K562 (cell line): ENCODE results near the gene DPF1. TPM values are rescaled to one million over a fixed set of nuclear protein-coding genes. Genes with fewer than 3 reads are reported as not detected.

Source experiments
- ATAC-seq: fragments of 200-7000 bp; cut with Tn5 transposase; 3 replicates; pipeline ENCODE4 v1.9.1; 2020; ENCODE audit warnings: moderate library complexity
- BruUV-seq: library from RNA; stranded (reverse); fragments of 400-500 nt; replicated peaks from 2 replicates; lab custom pipeline; 2021; lab: Mats Ljungman, UMichigan
- CTCF ChIA-PET: fragments of 300-600 bp; formaldehyde crosslinking; extraction: SDS; loops from one replicate; lab custom pipeline; 2021; ENCODE audit warnings: low intra/inter-chr PET ratio; lab: Yijun Ruan, JAX
- POLR2A ChIA-PET: fragments of 300-600, 350-650 bp; sonication (Branson Sonifier 250); formaldehyde crosslinking; extraction: SDS; loops from one replicate; lab custom pipeline; 2021; ENCODE audit warnings: antibody characterized with exemption, inconsistent platforms; lab: Yijun Ruan, JAX
- DNase-seq, 4 experiments: peaks; one replicate each; pipeline versions ENCODE4 v3.0.0 to v3.0.0-alpha.2; 2011 to 2018; ENCODE audit warnings: low spot score in 3 of 4, mixed read lengths in 3 of 4; ENCODE audit errors: extremely low read depth in 1 of 4
- FAIRE-seq: peaks from 2 replicates; lab custom pipeline; 2011; peaks lifted over from hg19 to GRCh38; lab: Jason Lieb, UNC
- H2AFZ ChIP-seq: 2 replicates; pipeline ENCODE4 v1.6.0; 2011; ENCODE audit warnings: low read depth, low read length, control low read depth, inconsistent platforms
- H3K27ac ChIP-seq: fragments of 200-600 bp; 3 replicates; pipeline ENCODE4 v1.8.0; 2011; ENCODE audit warnings: low read depth, mild to moderate bottlenecking, control low read depth, inconsistent platforms, low read length, moderate library complexity, mixed read lengths; ENCODE audit errors: extremely low read depth
- H3K27me3 ChIP-seq, 2 experiments: fragments of 300-600 bp in 1 of 2; 2 replicates in 1 of 2; 3 replicates in 1 of 2; pipeline versions ENCODE4 v1.6.0 to v1.8.0; 2011; ENCODE audit warnings: inconsistent platforms in 2 of 2, low read length in 2 of 2, mild to moderate bottlenecking in 1 of 2, mixed read lengths in 1 of 2, moderate library complexity in 1 of 2; ENCODE audit not compliant: control insufficient read depth in 2 of 2, insufficient read depth in 2 of 2
- H3K36me3 ChIP-seq: fragments of 300-600 bp; 3 replicates; pipeline ENCODE4 v1.8.0; 2011; ENCODE audit warnings: mild to moderate bottlenecking, low read length, inconsistent platforms; ENCODE audit not compliant: control insufficient read depth, insufficient read depth
- H3K4me1 ChIP-seq, 2 experiments: fragments of 200-600 bp in 1 of 2; replicated peaks in 1 of 2; 2 replicates in 1 of 2; 3 replicates in 1 of 2; pipeline versions ENCODE4 v1.5.1 to v1.8.0; 2011; ENCODE audit warnings: inconsistent platforms in 2 of 2, low read length in 2 of 2, mild to moderate bottlenecking in 1 of 2, mixed read lengths in 1 of 2, moderate library complexity in 1 of 2; ENCODE audit not compliant: control insufficient read depth in 2 of 2, insufficient read depth in 2 of 2
- H3K4me2 ChIP-seq: 2 replicates; pipeline ENCODE4 v1.6.1; 2011; ENCODE audit warnings: low read length, control low read depth, inconsistent platforms, mixed read lengths; ENCODE audit not compliant: insufficient read depth
- H3K4me3 ChIP-seq: fragments of 200-600 bp; sonication (generic), shearing (Covaris generic); 2 replicates; pipeline ENCODE4 v1.5.1; 2016; ENCODE audit warnings: control low read depth, inconsistent platforms
- H3K79me2 ChIP-seq: fragments of 200-600 bp; 3 replicates; pipeline ENCODE4 v1.8.0; 2011; ENCODE audit warnings: low read length, inconsistent platforms; ENCODE audit not compliant: control insufficient read depth, insufficient read depth
- H3K9ac ChIP-seq, 2 experiments: 2 replicates each; pipeline versions ENCODE4 v1.6.0 to v1.6.1; 2011; ENCODE audit warnings: low read depth in 2 of 2, low read length in 2 of 2, control low read depth in 1 of 2, inconsistent platforms in 1 of 2, mild to moderate bottlenecking in 1 of 2, mixed read lengths in 1 of 2; ENCODE audit not compliant: insufficient read depth in 1 of 2
- H3K9me1 ChIP-seq: one replicate; pipeline ENCODE4 v1.6.0; 2011; ENCODE audit warnings: inconsistent platforms, mild to moderate bottlenecking, low read length, moderate library complexity; ENCODE audit not compliant: control insufficient read depth, insufficient read depth
- H3K9me3 ChIP-seq: replicated peaks from 2 replicates; pipeline ENCODE4 v1.5.1; 2011; ENCODE audit warnings: low read depth, low read length, inconsistent platforms; ENCODE audit not compliant: control insufficient read depth, insufficient read depth
- H4K20me1 ChIP-seq: replicated peaks from 2 replicates; pipeline ENCODE4 v1.6.1; 2011; ENCODE audit warnings: low read length, inconsistent platforms, mixed read lengths; ENCODE audit not compliant: control insufficient read depth, insufficient read depth
- HDAC3 ChIP-seq: fragments of 450-650 bp; IDR thresholded peaks from 2 replicates; pipeline ENCODE4 v1.6.1; 2018; ENCODE audit warnings: borderline replicate concordance, mild to moderate bottlenecking, moderate library complexity; ENCODE audit not compliant: partially characterized antibody
- HEY1 ChIP-seq: fragments of 250-450 bp; sonication (Bioruptor Pico); IDR thresholded peaks from 2 replicates; pipeline ENCODE4 v1.5.0; 2020; ENCODE audit warnings: mild to moderate bottlenecking, moderate library complexity, borderline replicate concordance
- TRIM24 ChIP-seq, 2 experiments: fragments of 450-650 bp; IDR thresholded peaks; 2 replicates each; pipeline ENCODE4 v1.6.1; 2016
- ZBTB17 ChIP-seq: fragments of 450-650 bp; formaldehyde crosslinking; IDR thresholded peaks from 2 replicates; pipeline ENCODE4 v1.4.0; 2020; ENCODE audit warnings: mild to moderate bottlenecking
- ZNF316 ChIP-seq: fragments of 450-650 bp; IDR thresholded peaks from 2 replicates; pipeline ENCODE4 v1.6.1; 2016
- ZNF507 ChIP-seq: conservative IDR thresholded peaks from 2 replicates; pipeline ENCODE4 v1.6.1; 2017; ENCODE audit warnings: missing genetic modification characterization, missing compliant biosample characterization
- WGBS: fragments of 100-300 bp; shearing (Covaris generic); methylation state at CpG from one replicate; pipeline ENCODE4 v1.1.6; 2016; ENCODE audit warnings: low coverage, mixed read lengths; ENCODE audit not compliant: insufficient coverage; ENCODE audit errors: missing lambda C conversion rate; 5-methylcytosine and 5-hydroxymethylcytosine counted together
- in situ Hi-C: fragments of 300-500 bp; cut with MboI; formaldehyde crosslinking; loops from 4 replicates; pipeline ENCODE4 v1.15.0; 2018; ENCODE audit warnings: inconsistent platforms, mixed read lengths
- intact Hi-C: fragments of 100-400 bp; cut with micrococcal nuclease; formaldehyde crosslinking; loops from 2 replicates; pipeline ENCODE4 v1.14.2; 2022
- polyA plus RNA-seq, 8 experiments: library from polyadenylated mRNA; depleted of rRNA in 4 of 8; stranded (reverse) in 5 of 8; unstranded in 3 of 8; fragments of >200 nt; fragmentation: Nextera tagmentation in 2 of 8; fragmentation: Illumina TruSeq in 1 of 8; extraction: Ambion mirVana in 2 of 8; extraction: Trizol in 1 of 8; gene quantifications; 2 replicates each; pipeline versions ENCODE4 v1.2.1 to v1.2.3, GENCODE V29; 2011 to 2014; ENCODE audit warnings: inconsistent platforms in 1 of 8, missing spikeins in 1 of 8
- total RNA-seq, 7 experiments: library from RNA; depleted of rRNA in 6 of 7; stranded (reverse); fragments of >200 nt in 6 of 7; fragmentation: Illumina TruSeq in 2 of 7; extraction: Trizol in 2 of 7; gene quantifications; 2 replicates each; pipeline versions ENCODE4 v1.2.1 to v1.2.3, GENCODE V29; 2011 to 2021; ENCODE audit warnings: low replicate concordance in 1 of 7
- TF ChIP-seq, protein P1 (sequence below): sonication (generic); formaldehyde crosslinking; IDR thresholded peaks from 2 replicates; pipeline ENCODE4 v1.8.0; 2022; ENCODE audit warnings: missing genetic modification reagents, mild to moderate bottlenecking, moderate library complexity, borderline replicate concordance
- TF ChIP-seq, protein P2 (sequence below): fragments of 250-450 bp; sonication (Bioruptor Pico); IDR thresholded peaks from 2 replicates; pipeline ENCODE4 v1.5.0; 2022; ENCODE audit warnings: mild to moderate bottlenecking

DPF1 gene
- total and polyA plus RNA-seq, 9 of the 15 experiments (the other 6 are each of a cell fraction or from before 2014, with no cell fraction given) = 0.10 to 5.7 (median 3.1) TPM

DNA sequence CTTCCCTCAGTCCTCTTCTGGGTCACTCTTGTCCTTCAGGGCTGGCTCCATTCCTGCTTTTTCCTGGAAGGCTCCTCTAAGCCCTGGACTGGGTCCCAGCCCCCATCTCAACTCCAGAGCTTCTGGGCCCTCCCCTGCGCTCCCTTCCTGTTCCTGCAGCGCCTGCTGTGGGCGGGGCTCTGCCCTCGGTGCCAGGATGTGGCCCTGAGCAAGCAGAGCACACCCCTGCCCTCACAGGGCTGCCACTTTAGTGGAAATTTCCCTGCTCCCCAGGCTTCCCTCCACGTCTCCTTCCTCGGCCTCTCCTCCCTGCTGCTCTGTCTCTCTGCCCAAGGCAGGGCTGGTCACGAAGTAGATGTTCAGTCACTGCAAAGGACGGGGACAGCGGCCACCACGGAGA lies 28.8 kb downstream of the DPF1 start:
- H3K27ac ChIP-seq = no peak overlapping the region
- TF ChIP-seq HDAC3 (no peak), ZNF507 (tag) (no peak), ZNF316 (peak; percentile 55), ZBTB17 (no peak), TRIM24 (IDR thresholded peaks at IDR 0.05) (0 out of 4 replicates have a peak, but pooled peaks of 1 of the 2 experiments have one; percentile 8), HEY1 (no peak)
- TF ChIP-seq, protein P1, sequence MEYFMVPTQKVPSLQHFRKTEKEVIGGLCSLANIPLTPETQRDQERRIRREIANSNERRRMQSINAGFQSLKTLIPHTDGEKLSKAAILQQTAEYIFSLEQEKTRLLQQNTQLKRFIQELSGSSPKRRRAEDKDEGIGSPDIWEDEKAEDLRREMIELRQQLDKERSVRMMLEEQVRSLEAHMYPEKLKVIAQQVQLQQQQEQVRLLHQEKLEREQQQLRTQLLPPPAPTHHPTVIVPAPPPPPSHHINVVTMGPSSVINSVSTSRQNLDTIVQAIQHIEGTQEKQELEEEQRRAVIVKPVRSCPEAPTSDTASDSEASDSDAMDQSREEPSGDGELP (CRISPR knock-in tag) = no peak
- TF ChIP-seq, protein P2, sequence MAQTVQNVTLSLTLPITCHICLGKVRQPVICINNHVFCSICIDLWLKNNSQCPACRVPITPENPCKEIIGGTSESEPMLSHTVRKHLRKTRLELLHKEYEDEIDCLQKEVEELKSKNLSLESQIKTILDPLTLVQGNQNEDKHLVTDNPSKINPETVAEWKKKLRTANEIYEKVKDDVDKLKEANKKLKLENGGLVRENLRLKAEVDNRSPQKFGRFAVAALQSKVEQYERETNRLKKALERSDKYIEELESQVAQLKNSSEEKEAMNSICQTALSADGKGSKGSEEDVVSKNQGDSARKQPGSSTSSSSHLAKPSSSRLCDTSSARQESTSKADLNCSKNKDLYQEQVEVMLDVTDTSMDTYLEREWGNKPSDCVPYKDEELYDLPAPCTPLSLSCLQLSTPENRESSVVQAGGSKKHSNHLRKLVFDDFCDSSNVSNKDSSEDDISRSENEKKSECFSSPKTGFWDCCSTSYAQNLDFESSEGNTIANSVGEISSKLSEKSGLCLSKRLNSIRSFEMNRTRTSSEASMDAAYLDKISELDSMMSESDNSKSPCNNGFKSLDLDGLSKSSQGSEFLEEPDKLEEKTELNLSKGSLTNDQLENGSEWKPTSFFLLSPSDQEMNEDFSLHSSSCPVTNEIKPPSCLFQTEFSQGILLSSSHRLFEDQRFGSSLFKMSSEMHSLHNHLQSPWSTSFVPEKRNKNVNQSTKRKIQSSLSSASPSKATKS (CRISPR knock-in tag) = no peak
- TF ChIP-seq, all 486 proteins: peak for 2
- Histone ChIP-seq H3K27me3 (peaks cover 0 to 5% of the 10 kb centered on the region in 2 experiments; a peak in 3 of 5 replicates), H4K20me1 (no peaks in the 10 kb centered on the region), H3K36me3 (no peaks in the 10 kb centered on the region), H3K4me3 (no peak overlapping the region), H3K9ac (no peak overlapping the region), H3K9me3 (no peaks in the 10 kb centered on the region), H2AFZ (no peak overlapping the region), H3K79me2 (no peaks in the 10 kb centered on the region), H3K4me2 (no peak overlapping the region), H3K4me1 (peaks cover 0 to 24% of the 10 kb centered on the region in 2 experiments; a peak in 2 of 5 replicates), H3K9me1 (no peaks in the 10 kb centered on the region)
- intact Hi-C loops = no loop called here
- ChIA-PET POLR2A (no interaction called here), CTCF (no interaction called here)
- 49% methylated on average over 10 of the region's 10 CpGs for WGBS
- ATAC-seq (no peak), FAIRE-seq (no peak), DNase-seq (no peak)
- in situ Hi-C loops = no loop called here
- BruUV-seq = no TSS peak
